IMR-90 (cell line): ENCODE results near the gene PDE6B.

Source experiments
- CEBPB ChIP-seq: IDR thresholded peaks from 2 replicates; pipeline ENCODE4 v1.6.1; 2012; ENCODE audit warnings: low read depth, low read length, improper control_type of control experiment
- CHD1 ChIP-seq: IDR thresholded peaks from 2 replicates; pipeline ENCODE4 v1.6.1; 2012; ENCODE audit warnings: low read depth, low read length, improper control_type of control experiment
- MAFK ChIP-seq: IDR thresholded peaks from 2 replicates; pipeline ENCODE4 v1.6.1; 2012; ENCODE audit warnings: low read depth, low read length, improper control_type of control experiment
- MXI1 ChIP-seq: IDR thresholded peaks from 2 replicates; pipeline ENCODE4 v1.6.1; 2012; ENCODE audit warnings: low read depth, mild to moderate bottlenecking, low read length, moderate library complexity, borderline replicate concordance
- POLR2A ChIP-seq: IDR thresholded peaks from 2 replicates; pipeline ENCODE4 v1.6.1; 2012; ENCODE audit warnings: mild to moderate bottlenecking, low read depth, low read length
- RAD21 ChIP-seq: IDR thresholded peaks from 2 replicates; pipeline ENCODE4 v1.6.1; 2012; ENCODE audit warnings: low read length, improper control_type of control experiment
- RCOR1 ChIP-seq: IDR thresholded peaks from 2 replicates; pipeline ENCODE4 v1.6.1; 2012; ENCODE audit warnings: mild to moderate bottlenecking, low read length, improper control_type of control experiment; ENCODE audit not compliant: insufficient replicate concordance
- RFX5 ChIP-seq: IDR thresholded peaks from 2 replicates; pipeline ENCODE4 v1.8.0; 2012; ENCODE audit warnings: low read depth, mild to moderate bottlenecking, low read length, moderate library complexity
- SMC3 ChIP-seq: fragments of 150-350 bp; IDR thresholded peaks from 2 replicates; pipeline ENCODE4 v1.6.1; 2016; ENCODE audit warnings: low read depth, mild to moderate bottlenecking, antibody characterized with exemption, low read length, moderate library complexity
- TF ChIP-seq, protein P1 (sequence below): conservative IDR thresholded peaks from 2 replicates; pipeline ENCODE4 v1.5.1; 2012; ENCODE audit warnings: mild to moderate bottlenecking, low read depth, low read length, improper control_type of control experiment
- TF ChIP-seq, protein P2 (sequence below): fragments of 150-350 bp; IDR thresholded peaks from 2 replicates; pipeline ENCODE4 v1.6.1; 2017; ENCODE audit warnings: mild to moderate bottlenecking, antibody characterized with exemption, low read length, low read depth

DNA sequence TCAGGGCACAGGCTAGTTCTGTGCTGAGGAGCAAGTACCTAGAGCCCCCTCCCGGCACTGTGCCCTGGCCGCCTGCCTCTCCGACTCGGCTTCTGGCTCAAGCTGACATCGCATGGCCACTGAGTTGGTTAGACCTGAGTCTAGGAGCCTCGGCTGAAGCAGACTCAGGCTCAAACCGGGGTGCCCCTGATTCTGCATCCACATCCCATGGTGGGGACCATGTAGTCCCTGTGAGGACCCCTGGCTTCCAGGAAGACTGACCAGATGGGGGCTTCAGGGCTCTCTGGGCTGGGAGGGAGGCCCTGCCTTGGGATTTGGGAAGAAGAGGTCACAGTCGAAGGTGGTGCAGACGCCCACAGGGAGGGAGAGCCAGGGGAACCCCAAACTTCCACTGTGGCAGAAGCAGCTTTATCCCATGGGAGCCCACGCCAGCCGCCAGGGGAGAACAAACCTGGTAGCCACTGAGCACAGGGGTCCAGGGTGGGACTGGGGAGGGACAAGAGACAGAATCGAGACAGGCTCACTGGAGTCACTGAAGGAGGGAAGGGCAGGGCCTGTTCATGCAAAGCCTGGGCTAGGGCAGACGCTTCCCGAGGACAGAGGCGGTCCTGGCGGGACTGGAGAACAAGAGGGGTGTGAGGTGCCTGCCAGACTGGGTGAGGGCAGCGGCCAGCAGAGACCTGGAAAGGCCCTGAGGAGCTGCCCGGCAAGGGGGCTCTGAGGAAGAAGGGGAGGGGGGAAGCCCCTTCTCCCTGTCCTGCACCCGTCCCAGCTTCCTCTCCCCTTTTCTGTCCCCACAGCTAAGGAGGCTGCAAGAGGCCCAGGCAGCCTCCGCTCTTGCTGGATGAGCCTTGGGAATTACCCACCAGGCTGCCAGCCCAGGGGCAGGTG, 1.1 kb downstream of the PDE6B start:
- TF ChIP-seq, protein P1, sequence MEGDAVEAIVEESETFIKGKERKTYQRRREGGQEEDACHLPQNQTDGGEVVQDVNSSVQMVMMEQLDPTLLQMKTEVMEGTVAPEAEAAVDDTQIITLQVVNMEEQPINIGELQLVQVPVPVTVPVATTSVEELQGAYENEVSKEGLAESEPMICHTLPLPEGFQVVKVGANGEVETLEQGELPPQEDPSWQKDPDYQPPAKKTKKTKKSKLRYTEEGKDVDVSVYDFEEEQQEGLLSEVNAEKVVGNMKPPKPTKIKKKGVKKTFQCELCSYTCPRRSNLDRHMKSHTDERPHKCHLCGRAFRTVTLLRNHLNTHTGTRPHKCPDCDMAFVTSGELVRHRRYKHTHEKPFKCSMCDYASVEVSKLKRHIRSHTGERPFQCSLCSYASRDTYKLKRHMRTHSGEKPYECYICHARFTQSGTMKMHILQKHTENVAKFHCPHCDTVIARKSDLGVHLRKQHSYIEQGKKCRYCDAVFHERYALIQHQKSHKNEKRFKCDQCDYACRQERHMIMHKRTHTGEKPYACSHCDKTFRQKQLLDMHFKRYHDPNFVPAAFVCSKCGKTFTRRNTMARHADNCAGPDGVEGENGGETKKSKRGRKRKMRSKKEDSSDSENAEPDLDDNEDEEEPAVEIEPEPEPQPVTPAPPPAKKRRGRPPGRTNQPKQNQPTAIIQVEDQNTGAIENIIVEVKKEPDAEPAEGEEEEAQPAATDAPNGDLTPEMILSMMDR = no peak
- no peak for TF ChIP-seq MXI1
- TF ChIP-seq POLR2A = no peak
- TF ChIP-seq RCOR1 = no peak
- TF ChIP-seq SMC3 = no peak
- TF ChIP-seq RAD21 = no peak
- no peak for TF ChIP-seq MAFK
- TF ChIP-seq, protein P2, sequence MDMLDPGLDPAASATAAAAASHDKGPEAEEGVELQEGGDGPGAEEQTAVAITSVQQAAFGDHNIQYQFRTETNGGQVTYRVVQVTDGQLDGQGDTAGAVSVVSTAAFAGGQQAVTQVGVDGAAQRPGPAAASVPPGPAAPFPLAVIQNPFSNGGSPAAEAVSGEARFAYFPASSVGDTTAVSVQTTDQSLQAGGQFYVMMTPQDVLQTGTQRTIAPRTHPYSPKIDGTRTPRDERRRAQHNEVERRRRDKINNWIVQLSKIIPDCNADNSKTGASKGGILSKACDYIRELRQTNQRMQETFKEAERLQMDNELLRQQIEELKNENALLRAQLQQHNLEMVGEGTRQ = no peak
- no peak for TF ChIP-seq CEBPB
- no peak for TF ChIP-seq RFX5
- no peak for TF ChIP-seq CHD1
